ENCODE data around the gene SHB.

Gene SHB

DNA sequence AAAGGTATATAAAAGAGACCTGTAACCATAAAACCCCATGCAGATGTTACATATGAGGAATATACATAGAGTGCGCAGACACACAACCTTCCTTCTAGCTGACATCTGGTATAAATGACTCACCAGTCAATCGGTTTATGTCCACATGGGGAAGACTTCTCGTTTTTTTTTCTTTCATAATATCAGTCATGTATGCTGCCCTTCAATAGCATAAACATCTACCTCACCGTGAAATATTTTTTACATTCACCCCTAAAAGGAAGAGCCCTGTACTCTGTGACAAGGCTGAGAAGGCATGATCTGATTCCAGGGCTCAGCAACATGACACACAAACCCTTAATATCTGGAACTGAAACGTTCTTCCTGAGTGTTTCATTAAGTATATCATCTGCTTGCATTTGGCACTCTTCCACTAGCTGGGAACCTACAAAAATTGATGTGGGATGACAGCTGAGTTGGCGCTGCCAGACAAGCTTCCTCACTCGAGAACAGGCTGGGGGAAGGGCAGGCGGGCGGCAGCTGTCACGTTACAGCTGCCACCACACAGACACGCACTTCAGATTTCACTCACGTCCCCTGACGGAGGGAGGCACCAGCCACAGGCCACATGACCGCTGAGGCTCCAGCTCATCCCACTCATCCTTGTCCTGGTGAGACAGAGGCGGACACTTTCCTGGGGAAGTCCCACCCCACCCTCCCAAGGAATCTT is 74.2 kb downstream of the SHB start:
- peak in 55 of 56 donors; percentile 44 to 96 (median 89) for DNase-seq

DNA sequence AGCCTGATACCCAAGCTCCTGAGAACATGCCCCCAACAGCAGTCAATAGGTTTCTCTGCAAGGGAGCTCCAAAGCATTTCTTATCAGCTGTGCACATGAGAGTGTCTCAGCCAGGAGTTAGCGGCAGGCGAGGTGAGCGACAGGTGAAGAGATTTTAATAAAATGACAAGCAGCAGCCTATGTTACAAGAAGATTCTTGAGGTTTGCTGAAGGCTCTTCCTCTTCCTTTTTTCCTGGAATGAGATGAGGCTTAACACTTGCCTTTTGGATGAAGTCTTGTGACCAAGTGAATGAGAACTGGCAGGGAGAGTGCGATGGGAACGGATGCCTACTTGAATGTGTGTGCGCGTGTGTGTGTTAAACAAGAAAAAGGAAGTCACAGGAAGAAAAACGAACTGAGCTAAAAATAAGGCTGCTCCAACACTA is 76.1 kb downstream of the SHB start:
- peak in 2 of 56 donors; percentile 19 to 51 for DNase-seq

DNA sequence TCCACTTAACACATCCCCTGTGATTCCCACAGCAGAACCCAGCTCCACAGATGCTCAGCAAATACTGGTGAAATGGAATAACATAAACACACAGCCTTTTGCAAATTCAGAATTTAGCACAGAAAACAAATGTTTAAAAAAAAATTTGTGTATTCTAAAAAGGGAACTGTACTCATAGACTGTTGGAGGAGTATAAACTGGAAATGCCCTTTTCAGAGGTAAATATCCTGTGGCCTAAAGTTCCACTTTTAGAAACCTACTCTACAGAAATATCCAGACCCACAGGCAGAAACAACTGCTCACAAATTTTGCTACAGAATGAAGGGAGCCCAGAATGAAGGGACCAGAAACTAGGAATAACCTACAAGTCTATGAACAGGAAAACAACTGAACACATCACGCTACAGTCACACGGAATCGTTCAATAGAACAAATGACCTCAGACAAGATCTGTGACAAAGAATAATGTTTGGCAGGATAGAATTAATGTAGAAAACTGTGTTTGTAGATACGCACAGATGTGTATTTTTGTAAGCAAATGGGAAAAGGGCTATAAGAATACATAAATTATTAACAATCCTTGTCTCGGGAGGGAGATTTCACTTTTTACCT is 78.5 kb downstream of the SHB start:
- DNase-seq: no peak

DNA sequence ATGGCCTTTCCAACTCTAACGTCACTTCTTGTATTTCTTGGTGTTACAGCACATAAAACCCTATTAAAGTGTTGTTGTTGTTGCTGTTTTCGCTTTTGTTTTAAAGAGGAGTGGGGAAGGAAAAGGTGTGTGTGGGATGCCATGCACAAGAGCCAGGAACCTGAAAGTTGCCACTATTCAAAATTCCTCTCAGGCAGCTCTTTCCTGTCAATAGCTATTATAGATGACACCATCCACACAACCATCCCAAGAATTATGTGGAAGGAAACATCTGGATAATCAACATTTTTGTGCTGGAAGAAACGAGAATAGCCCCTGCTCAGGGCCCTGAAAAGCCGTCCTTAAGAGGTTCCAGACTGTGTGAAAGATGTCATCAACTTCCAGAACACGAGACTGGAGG is 79.3 kb downstream of the SHB start:
- no peak for DNase-seq

DNA sequence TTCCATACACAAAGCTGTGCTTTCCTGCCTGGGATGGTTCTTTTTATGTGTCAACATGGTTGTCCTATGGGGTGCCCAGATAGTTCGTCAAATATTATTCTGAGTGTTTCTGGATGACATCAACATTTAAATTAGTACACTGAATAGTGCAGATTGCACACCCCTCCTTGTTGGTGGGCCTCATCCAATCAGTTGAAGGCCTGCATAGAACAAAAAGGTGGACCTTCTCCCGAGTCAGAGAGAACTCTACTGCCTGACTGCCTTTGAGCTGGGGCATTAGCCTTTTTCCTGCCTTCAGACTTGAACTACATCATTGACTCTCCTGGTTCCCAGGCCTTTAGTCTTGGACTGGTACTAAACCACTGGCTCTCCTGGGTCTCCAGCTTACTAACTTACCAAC is 80.4 kb downstream of the SHB start:
- DNase-seq: no peak

DNA sequence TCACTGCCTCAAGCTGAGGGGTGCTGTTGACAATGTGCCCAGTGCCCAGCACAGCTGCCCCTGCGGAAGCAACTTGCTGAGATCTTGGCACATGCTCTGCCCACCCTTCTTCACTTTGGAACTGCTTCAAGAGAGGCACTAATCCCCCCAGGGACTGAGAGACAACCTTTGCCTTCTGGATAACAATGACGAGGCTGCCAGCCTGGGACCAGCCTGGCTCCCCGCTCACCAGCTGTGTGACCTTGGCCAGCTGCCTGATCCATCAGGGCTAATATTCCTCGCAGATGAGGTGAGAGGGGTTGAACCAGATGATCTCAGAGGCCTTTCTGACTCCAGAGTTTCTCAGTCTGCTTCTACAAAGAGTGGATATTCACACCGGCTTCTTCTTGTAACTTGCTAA is 81.0 kb downstream of the SHB start:
- DNase-seq: peak in 16 of 56 donors; percentile 15 to 76 (median 31)

DNA sequence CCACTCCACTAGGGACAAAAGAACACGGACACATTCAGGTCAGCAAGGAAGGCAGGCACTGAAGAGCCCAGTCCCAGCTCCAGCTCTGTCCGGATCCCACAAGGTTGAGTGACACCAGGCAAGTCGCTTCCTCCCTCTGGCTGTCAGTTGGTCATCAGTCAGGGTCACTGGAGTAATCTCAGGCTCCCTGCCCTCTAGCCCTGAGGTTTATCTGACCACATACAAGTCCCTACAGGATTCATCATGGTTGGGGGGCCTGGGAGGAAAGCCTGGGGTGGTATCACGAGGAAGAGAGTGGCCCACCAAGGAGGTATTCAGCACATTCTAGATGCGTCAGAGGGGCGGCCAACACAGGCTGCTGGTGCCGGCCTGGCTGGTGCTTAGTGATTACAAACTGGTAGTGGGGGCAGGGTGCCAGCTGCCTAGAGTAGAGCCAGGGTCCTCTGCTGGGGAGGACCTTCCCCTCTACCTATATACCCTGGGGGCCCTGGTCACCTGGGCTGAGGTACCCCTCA is 81.5 kb downstream of the SHB start:
- DNase-seq: peak in 11 of 56 donors; percentile 23 to 76 (median 38)

DNA sequence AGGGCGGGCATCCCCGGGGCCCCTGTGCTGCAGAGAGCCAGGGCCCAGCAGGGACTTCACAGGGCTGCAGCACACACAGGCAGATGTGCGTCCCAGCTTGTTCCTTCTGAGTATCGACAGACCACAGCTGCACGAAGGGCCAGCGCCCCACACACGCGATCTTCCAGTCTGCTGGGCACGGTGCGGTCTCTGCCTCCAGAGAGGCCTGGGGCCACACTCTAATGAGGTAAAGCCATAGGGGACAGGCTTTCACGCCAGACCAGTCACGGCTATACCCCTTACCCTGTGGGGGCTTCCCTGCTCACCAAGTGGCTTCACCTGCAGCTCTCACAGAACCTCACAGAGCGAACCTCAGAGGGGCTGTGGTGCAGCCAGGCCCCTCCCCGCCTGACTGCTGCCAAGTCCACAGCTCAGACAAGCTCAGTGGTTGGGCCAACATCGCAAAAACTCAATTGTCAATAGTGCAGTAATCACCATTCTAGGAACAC is 82.2 kb downstream of the SHB start:
- peak in 17 of 56 donors; percentile 15 to 72 (median 41) for DNase-seq

DNA sequence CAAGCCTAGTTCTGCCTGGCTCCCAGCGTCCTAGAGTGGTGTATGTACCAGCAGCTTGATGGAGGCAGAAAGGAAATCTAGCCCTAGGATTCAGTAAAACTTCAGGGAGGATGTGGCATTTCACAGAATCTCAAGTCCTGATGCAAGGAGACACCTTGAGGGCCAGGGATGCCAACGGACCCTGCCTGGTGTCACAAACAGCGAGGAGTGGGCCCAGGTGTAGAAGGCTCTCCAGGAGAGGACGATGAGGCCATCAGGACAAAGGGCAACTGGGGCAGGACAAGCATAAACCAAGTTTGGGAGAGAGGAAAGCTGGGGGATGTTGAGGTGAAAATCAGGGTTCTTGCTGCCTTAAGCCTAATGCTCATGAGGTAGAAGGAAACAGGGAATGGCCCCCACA is 83.0 kb downstream of the SHB start:
- no peak for DNase-seq

DNA sequence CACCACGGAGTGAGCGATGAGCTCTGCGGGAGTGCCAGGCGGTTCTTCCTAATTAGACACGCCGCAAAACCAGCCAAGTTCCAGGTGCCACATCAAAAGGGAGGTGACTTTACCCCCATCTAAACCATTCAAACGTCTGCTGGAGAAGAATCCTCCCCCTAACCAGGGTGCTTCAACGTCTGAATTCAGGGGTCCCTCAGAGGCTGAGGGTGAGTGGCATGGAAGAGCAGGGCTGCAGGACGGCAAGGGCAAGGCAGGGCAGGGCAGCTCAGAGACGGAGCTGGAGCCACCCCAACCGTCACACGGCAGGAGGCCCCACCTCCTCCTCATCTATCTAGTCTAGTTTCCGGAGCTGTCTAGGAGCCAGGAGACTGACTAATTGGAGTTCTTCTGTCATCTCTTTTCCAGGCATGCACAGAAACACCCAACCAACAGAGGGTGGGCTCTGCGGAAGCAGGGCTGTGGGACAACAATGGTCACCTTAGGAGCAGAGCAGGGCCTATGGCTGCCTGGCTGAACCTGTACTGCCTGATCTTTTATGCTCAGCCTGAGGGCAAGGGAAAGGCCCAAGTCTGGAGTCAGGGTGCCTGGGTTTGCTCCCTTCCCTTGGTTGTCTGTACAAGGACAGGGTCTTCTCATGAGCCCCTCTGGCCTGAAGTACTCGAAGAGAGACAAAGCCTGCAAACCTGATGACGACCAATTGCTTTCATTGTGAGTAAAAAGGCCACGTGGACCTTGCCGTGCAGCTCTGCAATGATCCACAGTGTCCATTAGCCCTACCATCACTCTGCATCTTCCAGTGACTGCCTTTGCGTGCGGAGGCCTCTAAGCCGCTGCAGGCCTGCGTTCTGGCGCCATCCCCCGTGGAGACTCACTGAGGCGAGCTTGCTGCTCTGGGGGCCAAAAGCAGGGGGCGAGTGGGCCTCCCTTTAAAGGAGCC is 84.1 kb downstream of the SHB start:
- peak in 2 of 56 donors; percentile 20 to 27 for DNase-seq

DNA sequence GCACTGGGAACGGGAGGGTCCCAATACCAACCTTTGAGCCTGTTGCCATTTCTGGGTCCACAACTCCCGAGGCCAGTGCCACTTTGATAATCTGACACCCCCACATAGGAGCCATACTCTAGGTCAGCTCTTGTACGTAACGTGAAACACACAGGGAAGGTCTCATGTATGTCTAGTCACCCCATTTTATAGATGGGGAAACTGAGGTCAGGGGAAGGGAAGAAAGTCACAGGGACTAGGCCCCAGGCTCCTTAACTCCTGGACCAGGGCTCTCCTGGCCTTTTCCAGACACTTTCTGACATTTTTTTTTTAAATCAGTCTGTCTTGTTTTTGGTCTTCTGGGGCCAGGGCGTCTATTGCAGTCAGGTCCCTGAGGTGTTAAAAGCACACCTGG is 84.8 kb downstream of the SHB start:
- no peak for DNase-seq

DNA sequence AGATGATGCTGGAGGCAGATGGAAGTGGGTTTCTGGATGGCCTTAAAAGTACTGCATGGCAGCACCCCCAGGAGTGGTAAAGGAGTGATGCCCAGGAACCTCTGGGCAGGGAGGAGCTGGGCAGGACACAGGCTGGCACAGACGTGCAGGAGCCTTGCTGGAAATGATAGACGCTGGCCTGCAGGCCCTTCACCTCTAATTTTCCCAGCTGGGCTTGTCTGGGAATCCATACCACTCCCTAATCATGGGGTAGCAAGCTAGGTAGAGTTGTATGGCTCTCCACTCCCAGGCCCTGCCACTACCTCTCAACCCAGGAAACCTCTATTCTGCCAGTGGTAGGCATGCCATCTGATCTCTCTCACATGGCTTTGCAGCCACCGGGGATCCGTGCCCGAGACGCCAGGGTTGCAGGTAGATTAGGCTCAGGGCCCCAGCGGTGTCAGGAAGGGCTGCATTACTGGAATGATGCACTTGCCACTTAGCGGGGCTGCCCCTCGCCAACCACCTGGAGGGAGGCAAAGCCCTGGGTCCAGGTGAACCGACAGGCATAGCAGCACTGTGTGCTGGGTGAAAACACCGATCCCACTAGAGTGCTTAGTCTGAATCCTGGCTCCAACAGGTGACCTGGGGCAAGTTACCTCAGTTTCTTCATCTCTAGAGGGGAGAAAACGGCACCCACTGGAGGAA is 85.5 kb downstream of the SHB start:
- DNase-seq: no peak

DNA sequence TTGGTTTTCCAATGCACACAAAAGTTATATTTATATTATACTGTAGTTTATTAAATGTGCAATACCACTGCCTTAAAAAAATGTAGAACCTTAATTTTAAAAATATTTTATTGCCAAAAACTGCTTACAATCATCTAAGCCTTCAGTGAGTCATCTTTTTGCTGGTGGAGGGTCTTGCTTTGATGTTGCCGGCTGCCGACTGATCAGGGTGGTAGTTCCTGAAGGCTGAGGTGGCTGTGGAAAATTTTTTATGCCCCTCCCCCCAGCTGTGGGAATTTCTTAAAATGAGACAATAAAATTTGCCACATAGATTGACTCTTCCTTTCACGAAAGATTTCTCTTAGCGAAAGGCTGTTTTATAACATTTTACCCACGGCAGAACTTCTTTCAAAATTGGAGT is 89.2 kb downstream of the SHB start:
- no peak for DNase-seq

DNA sequence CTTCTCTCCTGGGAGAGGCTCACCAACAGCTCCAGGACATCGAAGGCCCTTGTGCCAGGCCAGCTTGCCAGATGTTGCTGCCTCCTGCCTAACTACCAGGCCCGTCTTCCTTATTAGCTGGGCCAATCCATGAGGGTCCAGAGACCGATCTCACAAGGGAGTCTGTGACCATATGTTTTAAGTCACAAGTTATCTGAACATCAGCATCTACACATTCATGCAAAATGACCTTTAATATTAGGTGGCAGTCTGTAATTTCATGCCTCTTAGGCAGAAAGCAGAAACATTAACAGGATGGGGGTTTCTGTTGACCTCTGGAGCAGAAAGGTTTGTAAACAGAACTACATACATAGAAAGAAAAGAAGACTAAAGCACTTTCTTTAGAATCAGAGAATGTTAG is 90.0 kb downstream of the SHB start:
- DNase-seq: no peak

DNA sequence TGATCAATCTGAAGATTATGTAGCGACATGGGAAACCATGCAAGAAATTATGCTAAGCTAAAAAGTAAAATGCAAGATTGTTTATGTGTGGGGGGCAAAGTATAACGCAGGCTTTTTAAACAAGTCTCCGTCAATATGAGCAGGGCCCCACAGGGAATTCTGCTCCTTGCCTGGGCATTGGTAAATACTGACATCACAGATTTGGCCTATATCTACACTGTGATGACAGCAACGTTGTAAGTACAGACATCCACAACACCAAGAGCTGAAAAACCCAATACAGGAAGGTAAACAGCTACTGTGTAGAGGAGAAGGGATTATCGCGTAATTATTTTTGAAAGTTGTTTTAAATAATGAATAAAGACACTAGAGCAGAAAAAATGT is 90.6 kb downstream of the SHB start:
- DNase-seq: no peak

DNA sequence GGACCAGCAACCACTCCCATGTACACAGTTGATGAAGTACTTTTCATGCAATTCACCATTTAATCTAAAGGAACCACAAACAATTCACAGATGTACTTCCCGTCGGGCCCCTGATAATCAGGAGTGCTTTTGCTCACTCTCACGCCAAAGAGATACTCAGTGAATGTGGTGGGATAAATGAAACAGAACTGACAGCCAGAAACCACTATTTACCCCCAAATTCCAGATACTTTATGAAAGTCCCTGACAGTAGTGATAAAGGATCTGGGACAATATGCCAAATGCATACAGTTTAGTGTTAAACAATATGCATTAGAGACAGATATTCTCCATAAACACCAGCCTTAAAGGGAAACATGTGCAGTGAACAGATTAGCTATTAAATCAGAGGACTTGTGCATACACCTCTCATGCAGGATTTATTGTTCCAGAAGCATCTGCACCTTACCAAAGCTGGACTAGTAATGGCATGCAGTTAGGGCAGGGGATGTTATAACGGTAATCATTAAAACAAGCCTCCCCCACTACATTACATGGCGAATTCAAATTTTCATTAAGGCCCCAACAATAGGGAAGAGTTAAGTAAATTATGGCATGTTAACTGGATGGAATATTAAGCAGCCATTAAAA is 91.1 kb downstream of the SHB start:
- no peak for DNase-seq

DNA sequence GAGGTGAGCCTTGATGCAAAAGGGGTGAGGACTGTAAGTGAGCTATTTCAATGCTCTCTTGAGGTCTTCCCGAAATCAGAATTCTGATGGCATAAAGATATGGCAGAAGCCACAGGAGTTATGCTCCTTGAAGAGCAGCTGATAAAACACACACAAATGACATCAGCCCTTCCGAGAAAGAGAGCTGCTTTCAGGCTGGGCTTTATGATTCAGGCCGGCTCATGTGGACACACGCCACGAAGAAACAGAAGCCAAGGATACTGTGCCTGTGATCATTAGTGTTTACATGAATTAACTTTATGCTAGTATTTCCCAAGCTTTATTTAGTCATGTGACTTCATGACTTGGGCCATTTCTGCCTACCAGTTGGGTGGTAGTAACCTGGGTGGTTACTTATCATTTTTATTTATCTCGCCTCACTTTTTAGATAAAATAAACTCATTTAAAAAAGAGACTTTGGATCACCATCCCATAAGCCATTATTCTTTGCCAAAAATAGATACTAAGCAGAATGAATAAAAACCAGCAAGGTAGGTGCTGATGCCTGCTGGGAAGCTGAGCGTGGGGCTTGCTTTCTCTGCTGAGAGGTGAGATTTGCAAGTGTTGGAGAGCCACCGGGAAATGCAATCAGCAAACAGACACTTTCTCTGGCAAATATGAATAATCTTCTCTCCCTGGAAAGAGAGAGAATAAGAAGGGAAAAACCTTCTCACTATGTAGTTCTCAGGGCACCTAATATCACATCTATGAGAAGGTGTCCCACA is 92.1 kb downstream of the SHB start:
- DNase-seq: peak in 1 of 56 donors; percentile 37

DNA sequence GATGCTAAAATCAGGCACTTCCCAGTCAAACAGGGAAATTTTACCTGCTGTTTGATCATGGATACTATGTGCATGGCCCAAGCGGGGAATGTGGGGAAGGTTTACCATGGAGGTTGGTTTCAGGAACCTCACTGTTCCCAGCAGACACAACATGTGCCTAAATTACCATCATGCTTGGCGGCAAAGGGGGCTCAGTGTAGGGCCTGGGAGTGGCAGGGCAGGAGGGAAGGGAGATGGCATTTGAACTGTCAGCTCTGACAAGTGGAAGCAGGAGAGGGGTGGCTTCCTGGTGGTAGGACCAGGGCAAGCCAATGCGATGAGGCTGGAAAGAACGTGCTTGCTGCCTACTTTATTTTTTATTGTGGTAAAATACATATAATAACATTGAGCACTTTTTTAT is 93.4 kb downstream of the SHB start:
- DNase-seq: no peak

DNA sequence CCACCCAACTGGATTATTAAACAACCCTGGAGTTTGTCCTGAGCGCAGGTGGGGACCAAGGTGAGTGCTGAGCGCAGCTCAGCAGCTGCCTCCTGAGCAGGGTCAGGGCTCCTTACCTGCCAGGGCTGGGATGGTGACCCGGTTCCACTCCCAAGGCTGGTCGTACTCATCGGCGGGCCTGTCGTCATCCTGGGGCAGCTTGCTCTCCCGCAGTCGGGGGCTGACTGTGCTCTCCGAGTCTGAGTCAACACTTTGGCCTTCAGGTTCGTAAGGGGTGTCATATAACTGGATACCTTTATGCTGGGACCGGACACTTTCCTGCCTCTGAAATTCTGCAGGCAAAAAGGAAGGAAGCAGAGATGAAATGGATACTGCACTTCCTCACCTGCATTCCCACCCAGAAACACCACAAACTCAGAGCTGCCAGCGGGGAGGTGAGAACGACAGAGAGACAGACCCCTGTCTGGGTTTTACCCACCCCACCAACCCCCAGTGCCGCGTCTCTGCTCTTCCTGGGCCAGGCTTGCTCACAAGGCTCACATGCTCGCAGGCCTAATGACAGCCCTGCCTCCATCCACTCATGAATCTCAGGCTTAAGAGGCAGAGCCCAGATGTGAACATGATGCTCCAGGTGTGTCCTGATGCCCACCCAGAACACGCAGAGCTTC is 94.4 kb downstream of the SHB start:
- no peak for DNase-seq

Data from amygdala (tissue), 56 donors.